Measurements from ENCODE around the gene CWF19L1. TPM values are rescaled to one million over a fixed set of nuclear protein-coding genes. Genes with fewer than 3 reads are reported as not detected.

CWF19L1 gene
- total RNA-seq, 4 donors from 2014 or later, result 11.6 to 16.4 (median 12.4) TPM

DNA sequence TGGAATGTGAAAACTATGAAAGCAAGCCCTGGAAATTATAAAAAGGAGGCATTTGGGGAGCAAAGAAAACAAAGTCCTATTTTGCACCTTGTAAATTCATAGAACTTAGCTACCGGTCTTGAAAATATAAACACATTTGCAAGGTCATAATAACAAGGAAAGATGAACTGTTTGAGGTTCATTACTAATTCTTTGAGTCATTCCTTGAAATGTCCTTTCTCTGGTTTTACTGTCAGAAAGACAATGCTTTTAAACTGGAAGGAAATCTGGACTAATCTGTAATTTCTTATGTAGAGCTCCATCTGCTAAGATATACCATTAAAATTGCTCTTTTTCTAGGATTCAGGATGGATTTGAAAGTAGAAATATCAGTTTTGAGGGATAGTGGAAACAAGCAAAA is 83.0 kb downstream of the CWF19L1 start:
- no peaks in the 10 kb centered on the region for H3K27me3 ChIP-seq
- intact Hi-C loops (cut with DNase I), result no loop called here
- peak overlapping the region in 3 of 4 donors; percentile 83 to 87 (median 86) for H3K27ac ChIP-seq (replicated peaks in 1 of 4)
- TF ChIP-seq POLR2A (IDR thresholded peaks at IDR 0.05; ENCODE audit: low read depth), result no peak
- no peak for TF ChIP-seq CTCF (IDR thresholded peaks at IDR 0.05)
- no peak for TF ChIP-seq POLR2AphosphoS5 (IDR thresholded peaks at IDR 0.05)
- no peak for TF ChIP-seq EP300 (IDR thresholded peaks at IDR 0.05)
- peak overlapping the region; percentile 71 to 86 (median 84) for H3K4me3 ChIP-seq
- no peak for DNase-seq (ENCODE audit: extremely low spot score)
- H3K4me1 ChIP-seq, result peaks cover 19 to 31% (median 28%) of the 10 kb centered on the region in 4 donors
- H3K36me3 ChIP-seq, result peaks cover 0 to 34% (median 20%) of the 10 kb centered on the region in 4 donors
- H3K9me3 ChIP-seq, result no peaks in the 10 kb centered on the region
- 25% methylated on average over 1 of the region's 1 CpG for WGBS

DNA sequence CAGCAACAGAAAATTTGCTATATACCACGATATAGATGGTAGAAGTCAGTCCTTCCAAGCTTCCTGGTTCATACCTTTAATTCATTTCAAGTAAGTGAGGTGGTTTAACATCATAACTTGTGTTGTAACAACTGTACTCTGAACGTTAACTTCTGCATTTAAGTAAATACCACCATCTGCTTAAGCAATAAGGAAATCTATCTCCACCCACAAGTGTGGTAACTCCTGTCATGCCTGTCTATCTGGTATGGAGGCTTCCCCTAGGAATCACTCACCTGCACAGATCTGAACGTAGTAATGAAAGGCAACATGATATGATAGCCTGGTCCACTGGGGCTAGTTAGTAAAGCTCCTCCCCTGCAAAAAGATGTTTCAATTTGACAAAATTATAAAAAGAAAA is 84.0 kb downstream of the CWF19L1 start:
- Histone ChIP-seq H3K4me3 (no peak overlapping the region), H3K27ac (replicated peaks in 1 of 4) (no peak overlapping the region), H3K36me3 (peaks cover 0 to 40% (median 24%) of the 10 kb centered on the region in 4 donors), H3K9me3 (no peaks in the 10 kb centered on the region), H3K27me3 (no peaks in the 10 kb centered on the region), H3K4me1 (peaks cover 19 to 31% (median 28%) of the 10 kb centered on the region in 4 donors)
- 49% methylated on average over 3 of the region's 3 CpGs for WGBS
- intact Hi-C loops (cut with DNase I), result no loop called here
- DNase-seq (ENCODE audit: extremely low spot score), result no peak
- TF ChIP-seq EP300 (IDR thresholded peaks at IDR 0.05) (no peak), POLR2AphosphoS5 (IDR thresholded peaks at IDR 0.05) (no peak), CTCF (IDR thresholded peaks at IDR 0.05) (no peak), POLR2A (IDR thresholded peaks at IDR 0.05; ENCODE audit: low read depth) (no peak)

- H3K4me3 ChIP-seq, result no peak overlapping the region
- no peak overlapping the region for H3K27ac ChIP-seq (replicated peaks in 1 of 4)
- DNase-seq (ENCODE audit: extremely low spot score), result no peak
- peaks cover 19 to 30% (median 28%) of the 10 kb centered on the region in 4 donors for H3K4me1 ChIP-seq
- TF ChIP-seq EP300 (IDR thresholded peaks at IDR 0.05) (no peak), CTCF (IDR thresholded peaks at IDR 0.05) (no peak), POLR2AphosphoS5 (IDR thresholded peaks at IDR 0.05) (no peak), POLR2A (IDR thresholded peaks at IDR 0.05; ENCODE audit: low read depth) (no peak)
- no peaks in the 10 kb centered on the region for H3K27me3 ChIP-seq
- 80% methylated on average over 3 of the region's 3 CpGs for WGBS
- no peaks in the 10 kb centered on the region for H3K9me3 ChIP-seq
- H3K36me3 ChIP-seq, result peaks cover 0 to 43% (median 28%) of the 10 kb centered on the region in 4 donors
- intact Hi-C loops (cut with DNase I), result no loop called here
Observed at GRCh38 chr10:100182908-100183307, 84.5 kb downstream of the CWF19L1 start.

Small RNA genes within 50 kb of the gene (small RNA-seq; reads per million reads assigned to genes)
- gene RNU6-422P (0 reads per million in 3 donors), gene SNORA12 (20.6 to 30.4 (median 24.9) reads per million in 3 donors)

Other genes with a start within 250 kb of the CWF19L1 start
- gene CPN1, start 185.8 kb downstream of the CWF19L1 start, total RNA-seq, result not detected
- gene ERLIN1, start 81.6 kb downstream of the CWF19L1 start, total RNA-seq, result 10 to 100 TPM in 3 of 4 donors, 1 to 10 TPM in 1; 8.3 to 14.4 (median 13.6) TPM
- 10 to 100 TPM; 16.8 to 25.7 (median 23.8) TPM for gene CHUK, start 38.0 kb downstream of the CWF19L1 start, total RNA-seq
- gene BLOC1S2, start 19.0 kb upstream of the CWF19L1 start, total RNA-seq, result 10 to 100 TPM; 11.2 to 23.4 (median 17.5) TPM
- not detected for gene PKD2L1, start 62.6 kb upstream of the CWF19L1 start, total RNA-seq
- 10 to 100 TPM in 1 of 4 donors, 1 to 10 TPM in 3; 7.1 to 16.8 (median 9.1) TPM for gene SCD, start 79.6 kb upstream of the CWF19L1 start, total RNA-seq
- not detected for gene WNT8B, start 195.4 kb upstream of the CWF19L1 start, total RNA-seq

All from esophagus muscularis mucosa (tissue), 4 donors.